Suprapubic skin (tissue), 4 donors: ENCODE data around the gene EXOC6.

Source experiments
- EP300 ChIP-seq: sonication (generic); formaldehyde crosslinking; IDR thresholded peaks from one replicate; pipeline ENCODE4 v1.6.1; 2017; ENCODE audit warnings: antibody characterized with exemption
- POLR2A ChIP-seq, 2 donors: fragments of 450-650 bp; IDR thresholded peaks; one replicate each; pipeline ENCODE4 v1.6.1; 2017; ENCODE audit warnings: antibody characterized with exemption in 2 of 2, mild to moderate bottlenecking in 2 of 2, moderate library complexity in 2 of 2
- POLR2AphosphoS5 ChIP-seq, 3 donors: sonication (generic); formaldehyde crosslinking; IDR thresholded peaks; one replicate each; pipeline ENCODE4 v1.6.1; 2017; ENCODE audit warnings: antibody characterized with exemption in 3 of 3
- TF ChIP-seq, protein P1 (sequence below), 2 donors: fragments of 200-600 bp in 1 of 2; fragments of 450-650 bp in 1 of 2; sonication (generic) in 1 of 2; IDR thresholded peaks; one replicate each; pipeline ENCODE4 v1.5.1; 2016 to 2019; ENCODE audit warnings: antibody characterized with exemption in 2 of 2, mild to moderate bottlenecking in 1 of 2, moderate library complexity in 1 of 2

- TF ChIP-seq POLR2A (IDR thresholded peaks at IDR 0.05) (no peak), POLR2AphosphoS5 (IDR thresholded peaks at IDR 0.05) (no peak), EP300 (no peak)
- TF ChIP-seq, protein P1, sequence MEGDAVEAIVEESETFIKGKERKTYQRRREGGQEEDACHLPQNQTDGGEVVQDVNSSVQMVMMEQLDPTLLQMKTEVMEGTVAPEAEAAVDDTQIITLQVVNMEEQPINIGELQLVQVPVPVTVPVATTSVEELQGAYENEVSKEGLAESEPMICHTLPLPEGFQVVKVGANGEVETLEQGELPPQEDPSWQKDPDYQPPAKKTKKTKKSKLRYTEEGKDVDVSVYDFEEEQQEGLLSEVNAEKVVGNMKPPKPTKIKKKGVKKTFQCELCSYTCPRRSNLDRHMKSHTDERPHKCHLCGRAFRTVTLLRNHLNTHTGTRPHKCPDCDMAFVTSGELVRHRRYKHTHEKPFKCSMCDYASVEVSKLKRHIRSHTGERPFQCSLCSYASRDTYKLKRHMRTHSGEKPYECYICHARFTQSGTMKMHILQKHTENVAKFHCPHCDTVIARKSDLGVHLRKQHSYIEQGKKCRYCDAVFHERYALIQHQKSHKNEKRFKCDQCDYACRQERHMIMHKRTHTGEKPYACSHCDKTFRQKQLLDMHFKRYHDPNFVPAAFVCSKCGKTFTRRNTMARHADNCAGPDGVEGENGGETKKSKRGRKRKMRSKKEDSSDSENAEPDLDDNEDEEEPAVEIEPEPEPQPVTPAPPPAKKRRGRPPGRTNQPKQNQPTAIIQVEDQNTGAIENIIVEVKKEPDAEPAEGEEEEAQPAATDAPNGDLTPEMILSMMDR (IDR thresholded peaks at IDR 0.05) = no peak
These were observed 240.1 kb downstream of the EXOC6 start for GRCh38 chr10:93088466-93088865.
